HL-60 (cell line): ENCODE data around the gene DMRT1.

Experiments used
- CTCF ChIP-seq: IDR thresholded peaks from one replicate; pipeline ENCODE4 v1.5.1; 2011; ENCODE audit warnings: low read length, control low read depth, inconsistent platforms; ENCODE audit not compliant: insufficient read depth
- POLR2AphosphoS5 ChIP-seq: IDR thresholded peaks from 2 replicates; pipeline ENCODE4 v1.6.1; 2012; ENCODE audit warnings: low read depth
- TF ChIP-seq, protein P1 (sequence below): IDR thresholded peaks from 2 replicates; pipeline ENCODE4 v1.6.1; 2012; ENCODE audit warnings: low read depth; ENCODE audit not compliant: insufficient replicate concordance

GRCh38 chr9:794386-794785 is 47.1 kb upstream of the DMRT1 start:
- TF ChIP-seq CTCF (no peak), POLR2AphosphoS5 (no peak)
- TF ChIP-seq, protein P1, sequence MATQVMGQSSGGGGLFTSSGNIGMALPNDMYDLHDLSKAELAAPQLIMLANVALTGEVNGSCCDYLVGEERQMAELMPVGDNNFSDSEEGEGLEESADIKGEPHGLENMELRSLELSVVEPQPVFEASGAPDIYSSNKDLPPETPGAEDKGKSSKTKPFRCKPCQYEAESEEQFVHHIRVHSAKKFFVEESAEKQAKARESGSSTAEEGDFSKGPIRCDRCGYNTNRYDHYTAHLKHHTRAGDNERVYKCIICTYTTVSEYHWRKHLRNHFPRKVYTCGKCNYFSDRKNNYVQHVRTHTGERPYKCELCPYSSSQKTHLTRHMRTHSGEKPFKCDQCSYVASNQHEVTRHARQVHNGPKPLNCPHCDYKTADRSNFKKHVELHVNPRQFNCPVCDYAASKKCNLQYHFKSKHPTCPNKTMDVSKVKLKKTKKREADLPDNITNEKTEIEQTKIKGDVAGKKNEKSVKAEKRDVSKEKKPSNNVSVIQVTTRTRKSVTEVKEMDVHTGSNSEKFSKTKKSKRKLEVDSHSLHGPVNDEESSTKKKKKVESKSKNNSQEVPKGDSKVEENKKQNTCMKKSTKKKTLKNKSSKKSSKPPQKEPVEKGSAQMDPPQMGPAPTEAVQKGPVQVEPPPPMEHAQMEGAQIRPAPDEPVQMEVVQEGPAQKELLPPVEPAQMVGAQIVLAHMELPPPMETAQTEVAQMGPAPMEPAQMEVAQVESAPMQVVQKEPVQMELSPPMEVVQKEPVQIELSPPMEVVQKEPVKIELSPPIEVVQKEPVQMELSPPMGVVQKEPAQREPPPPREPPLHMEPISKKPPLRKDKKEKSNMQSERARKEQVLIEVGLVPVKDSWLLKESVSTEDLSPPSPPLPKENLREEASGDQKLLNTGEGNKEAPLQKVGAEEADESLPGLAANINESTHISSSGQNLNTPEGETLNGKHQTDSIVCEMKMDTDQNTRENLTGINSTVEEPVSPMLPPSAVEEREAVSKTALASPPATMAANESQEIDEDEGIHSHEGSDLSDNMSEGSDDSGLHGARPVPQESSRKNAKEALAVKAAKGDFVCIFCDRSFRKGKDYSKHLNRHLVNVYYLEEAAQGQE: no peak
